Gastrocnemius medialis (tissue), 4 donors: ENCODE measurements around the gene LRRC26.

Experiments
- POLR2A ChIP-seq, 2 donors: fragments of 450-650 bp; IDR thresholded peaks; one replicate each; pipeline ENCODE4 v1.6.1; 2017; ENCODE audit warnings: antibody characterized with exemption in 2 of 2, mild to moderate bottlenecking in 2 of 2, moderate library complexity in 2 of 2
- TF ChIP-seq, protein P1 (sequence below), 5 experiments: fragments of 450-650 bp in 3 of 5; fragments of 200-600 bp in 2 of 5; sonication (generic) in 2 of 5; IDR thresholded peaks in 4 of 5; conservative IDR thresholded peaks in 1 of 5; 1 replicate in 4 of 5; 2 replicates in 1 of 5; pipeline ENCODE4 v1.5.1; 2016 to 2019; ENCODE audit warnings: antibody characterized with exemption in 5 of 5, mild to moderate bottlenecking in 3 of 5, moderate library complexity in 3 of 5

DNA sequence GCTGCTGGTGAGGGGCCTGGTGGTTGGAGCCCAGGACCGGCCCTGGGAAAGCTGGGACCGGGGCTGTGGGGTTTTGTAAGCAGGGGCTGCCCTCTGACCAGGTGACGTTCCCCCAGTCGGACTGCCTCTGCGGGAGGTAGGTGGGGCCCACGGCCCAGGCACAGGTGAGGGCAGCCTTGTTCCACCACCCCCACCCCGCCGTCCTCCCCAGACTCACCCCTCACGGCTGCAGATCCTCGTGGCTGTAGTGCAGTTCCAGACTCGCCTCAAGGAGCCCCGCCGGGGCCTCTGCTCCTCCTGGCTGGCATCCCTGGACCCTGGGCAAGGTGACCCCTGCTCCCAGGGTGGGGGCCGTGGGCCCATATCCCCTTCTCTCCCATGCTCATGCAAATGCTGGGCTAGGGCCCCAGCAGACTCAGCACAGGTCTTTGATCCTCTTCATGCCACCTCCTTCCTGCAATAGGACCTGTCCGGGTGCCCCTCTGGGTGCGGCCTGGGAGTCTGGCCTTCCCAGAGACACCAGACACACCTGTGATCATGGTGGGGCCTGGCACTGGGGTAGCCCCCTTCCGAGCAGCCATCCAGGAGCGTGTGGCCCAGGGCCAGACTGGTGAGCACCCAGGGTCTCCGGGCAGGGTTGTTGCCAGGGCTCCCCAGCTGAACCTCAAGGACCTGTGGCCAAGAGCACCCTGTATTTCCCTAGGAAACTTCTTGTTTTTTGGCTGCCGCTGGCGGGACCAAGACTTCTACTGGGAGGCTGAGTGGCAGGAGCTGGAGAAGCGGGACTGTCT lies 45.5 kb upstream of the LRRC26 start:
- TF ChIP-seq, protein P1, sequence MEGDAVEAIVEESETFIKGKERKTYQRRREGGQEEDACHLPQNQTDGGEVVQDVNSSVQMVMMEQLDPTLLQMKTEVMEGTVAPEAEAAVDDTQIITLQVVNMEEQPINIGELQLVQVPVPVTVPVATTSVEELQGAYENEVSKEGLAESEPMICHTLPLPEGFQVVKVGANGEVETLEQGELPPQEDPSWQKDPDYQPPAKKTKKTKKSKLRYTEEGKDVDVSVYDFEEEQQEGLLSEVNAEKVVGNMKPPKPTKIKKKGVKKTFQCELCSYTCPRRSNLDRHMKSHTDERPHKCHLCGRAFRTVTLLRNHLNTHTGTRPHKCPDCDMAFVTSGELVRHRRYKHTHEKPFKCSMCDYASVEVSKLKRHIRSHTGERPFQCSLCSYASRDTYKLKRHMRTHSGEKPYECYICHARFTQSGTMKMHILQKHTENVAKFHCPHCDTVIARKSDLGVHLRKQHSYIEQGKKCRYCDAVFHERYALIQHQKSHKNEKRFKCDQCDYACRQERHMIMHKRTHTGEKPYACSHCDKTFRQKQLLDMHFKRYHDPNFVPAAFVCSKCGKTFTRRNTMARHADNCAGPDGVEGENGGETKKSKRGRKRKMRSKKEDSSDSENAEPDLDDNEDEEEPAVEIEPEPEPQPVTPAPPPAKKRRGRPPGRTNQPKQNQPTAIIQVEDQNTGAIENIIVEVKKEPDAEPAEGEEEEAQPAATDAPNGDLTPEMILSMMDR (IDR thresholded peaks at IDR 0.05 in 4 of 5, conservative IDR thresholded peaks at IDR 0.05 in 1 of 5) = no peak
- TF ChIP-seq POLR2A (IDR thresholded peaks at IDR 0.05) = no peak
